Right atrium auricular region (tissue), 2 donors: ENCODE results near the gene SMG1. TPM values are rescaled to one million over a fixed set of nuclear protein-coding genes. Genes with fewer than 3 reads are reported as not detected.

ENCODE experiments used
- DNase-seq: peaks from one replicate; pipeline ENCODE4 v3.0.0-alpha.2; 2019; ENCODE audit warnings: low spot score
- H3K27ac ChIP-seq, 2 donors: fragments of 200-600 bp; sonication (generic); 1 replicate in 1 of 2; 2 replicates in 1 of 2; pipeline ENCODE4 v1.5.1; 2016 to 2019
- H3K27me3 ChIP-seq, 2 donors: fragments of 200-600 bp; sonication (generic); one replicate each; pipeline versions ENCODE4 v1.5.1 to v1.6.0; 2017 to 2019
- H3K36me3 ChIP-seq: fragments of 200-600 bp; sonication (generic); one replicate; pipeline ENCODE4 v1.5.1; 2016
- H3K4me1 ChIP-seq, 2 donors: fragments of 200-600 bp; sonication (generic); one replicate each; pipeline versions ENCODE4 v1.5.1 to v1.6.0; 2017 to 2019
- H3K4me3 ChIP-seq, 2 donors: fragments of 200-600 bp; sonication (generic); 1 replicate in 1 of 2; 2 replicates in 1 of 2; pipeline ENCODE4 v1.5.1; 2017 to 2019; ENCODE audit warnings: mild to moderate bottlenecking in 1 of 2, moderate library complexity in 1 of 2
- H3K9me3 ChIP-seq, 2 donors: fragments of 200-600 bp; sonication (generic); one replicate each; pipeline ENCODE4 v1.5.1; 2019
- CTCF ChIP-seq, 2 donors: fragments of 200-600 bp; sonication (generic); IDR thresholded peaks; one replicate each; pipeline ENCODE4 v1.5.1; 2019; ENCODE audit warnings: antibody characterized with exemption in 2 of 2
- total RNA-seq, 2 donors: library from RNA; depleted of rRNA; stranded (reverse); fragments of >200 nt; gene quantifications; one replicate each; pipeline ENCODE4 v1.1.0, GENCODE V29; 2016

Gene SMG1
- total RNA-seq, 2 donors from 2014 or later = 35.9 to 49.6 TPM

- no peak overlapping the region for H3K27ac ChIP-seq
- H3K4me3 ChIP-seq = no peak overlapping the region
- H3K4me1 ChIP-seq = peaks cover 0 to 4% of the 10 kb centered on the region in 2 donors
- TF ChIP-seq CTCF (IDR thresholded peaks at IDR 0.05) = no peak
- no peaks in the 10 kb centered on the region for H3K9me3 ChIP-seq
- no peak for DNase-seq
- H3K36me3 ChIP-seq = no peaks in the 10 kb centered on the region
- no peaks in the 10 kb centered on the region for H3K27me3 ChIP-seq
Measured at GRCh38 chr16:18948372-18949020, 22.3 kb upstream of the SMG1 start.

GRCh38 chr16:18945233-18945632 is 19.0 kb upstream of the SMG1 start:
- H3K4me3 ChIP-seq = no peak overlapping the region
- DNase-seq = no peak
- H3K27me3 ChIP-seq = no peaks in the 10 kb centered on the region
- no peak for TF ChIP-seq CTCF (IDR thresholded peaks at IDR 0.05)
- H3K4me1 ChIP-seq = peaks cover 0 to 4% of the 10 kb centered on the region in 2 donors
- no peaks in the 10 kb centered on the region for H3K9me3 ChIP-seq
- H3K36me3 ChIP-seq = no peaks in the 10 kb centered on the region
- H3K27ac ChIP-seq = no peak overlapping the region

- peaks cover 0 to 4% of the 10 kb centered on the region in 2 donors for H3K4me1 ChIP-seq
- no peak for TF ChIP-seq CTCF (IDR thresholded peaks at IDR 0.05)
- no peak overlapping the region for H3K27ac ChIP-seq
- H3K27me3 ChIP-seq = no peaks in the 10 kb centered on the region
- no peak for DNase-seq
- H3K4me3 ChIP-seq = no peak overlapping the region
- H3K9me3 ChIP-seq = no peaks in the 10 kb centered on the region
- no peaks in the 10 kb centered on the region for H3K36me3 ChIP-seq
Measured at GRCh38 chr16:18943414-18943813, 17.2 kb upstream of the SMG1 start.

GRCh38 chr16:18942061-18942460 is 15.9 kb upstream of the SMG1 start:
- no peaks in the 10 kb centered on the region for H3K9me3 ChIP-seq
- H3K36me3 ChIP-seq = no peaks in the 10 kb centered on the region
- DNase-seq = no peak
- H3K4me1 ChIP-seq = peaks cover 0 to 4% of the 10 kb centered on the region in 2 donors
- H3K27me3 ChIP-seq = no peaks in the 10 kb centered on the region
- no peak overlapping the region for H3K4me3 ChIP-seq
- no peak overlapping the region for H3K27ac ChIP-seq
- TF ChIP-seq CTCF (IDR thresholded peaks at IDR 0.05) = no peak

- DNase-seq = no peak
Measured at GRCh38 chr16:18941471-18941870, 15.3 kb upstream of the SMG1 start.

More at GRCh38 chr16:18941471-18941870, 15.3 kb upstream of the SMG1 start:
- no peak overlapping the region for H3K27ac ChIP-seq
- peaks cover 0 to 4% of the 10 kb centered on the region in 2 donors for H3K4me1 ChIP-seq
- H3K4me3 ChIP-seq = no peak overlapping the region
- H3K27me3 ChIP-seq = no peaks in the 10 kb centered on the region
- TF ChIP-seq CTCF (IDR thresholded peaks at IDR 0.05) = no peak
- H3K9me3 ChIP-seq = no peaks in the 10 kb centered on the region
- no peaks in the 10 kb centered on the region for H3K36me3 ChIP-seq
